Measurements from ENCODE around the gene MB21D2. TPM values are rescaled to one million over a fixed set of nuclear protein-coding genes. Genes with fewer than 3 reads are reported as not detected.

MB21D2 gene
- total RNA-seq, 1 experiment from 2014 or later, result 2.8 TPM

GRCh38 chr3:192834428-192834827, 83.2 kb downstream of the MB21D2 start:
- ATAC-seq, result no peak
- no peak overlapping the region for H3K27ac ChIP-seq (ENCODE audit: low read depth, low read length)
- H3K9ac ChIP-seq (ENCODE audit: low read length), result no peak overlapping the region
- intact Hi-C loops (cut with micrococcal nuclease), result no loop called here
- no peak for DNase-seq (ENCODE audit: low read depth, low spot score)
- H3K9me3 ChIP-seq (ENCODE audit: control insufficient read depth in 1 of 2, insufficient read depth in 1 of 2, low read depth in 1 of 2, low read length in 2 of 2), result no peaks in the 10 kb centered on the region
- no peak overlapping the region for H3K4me3 ChIP-seq (replicated peaks in 1 of 2; ENCODE audit: low read depth in 1 of 2, low read length in 2 of 2)
- no peaks in the 10 kb centered on the region for H3K79me2 ChIP-seq (ENCODE audit: insufficient read depth, low read length)
- no peaks in the 10 kb centered on the region for H4K20me1 ChIP-seq (ENCODE audit: insufficient read depth)
- no TSS peak for BruUV-seq (replicated peaks)
- no peak overlapping the region for H3K4me2 ChIP-seq (ENCODE audit: low read length)
- TF ChIP-seq CTCF (IDR thresholded peaks at IDR 0.05 in 2 of 3, conservative IDR thresholded peaks at IDR 0.05 in 1 of 3; ENCODE audit: borderline replicate concordance in 1 of 3, insufficient read depth in 1 of 3, low read depth in 2 of 3, low read length in 2 of 3) (no peak), REST (IDR thresholded peaks at IDR 0.05; ENCODE audit: low read depth) (no peak), MAX (IDR thresholded peaks at IDR 0.05) (no peak), SP1 (IDR thresholded peaks at IDR 0.05; ENCODE audit: low read depth) (no peak), ATF3 (IDR thresholded peaks at IDR 0.05) (no peak), YY1 (IDR thresholded peaks at IDR 0.05; ENCODE audit: extremely low read depth, insufficient replicate concordance, low read depth, low read length) (no peak), ZFX (IDR thresholded peaks at IDR 0.05) (no peak), CBX3 (IDR thresholded peaks at IDR 0.05; ENCODE audit: low read depth) (no peak), ELF1 (IDR thresholded peaks at IDR 0.05; ENCODE audit: borderline replicate concordance, low read depth) (no peak), ZBTB33 (IDR thresholded peaks at IDR 0.05; ENCODE audit: extremely low read depth, insufficient replicate concordance, low read length) (no peak), SIN3A (IDR thresholded peaks at IDR 0.05; ENCODE audit: low read depth) (no peak)
- ChIA-PET POLR2A (no interaction called here), RAD21 (ENCODE audit: low non-redundant PET in 1 of 2, low total read pairs in 2 of 2, uncharacterized antibody in 2 of 2, unreplicated experiment in 2 of 2) (no interaction called here), CTCF (interaction anchor here (0.7 kb wide), 1 partner anchor 21 kb away, joined by 3 read pairs; no protein-coding TSS in a partner anchor)
- no peaks in the 10 kb centered on the region for H3K9me2 ChIP-seq (ENCODE audit: insufficient read depth)
- H3K36me3 ChIP-seq (ENCODE audit: control insufficient read depth in 1 of 2, insufficient read depth in 2 of 2, low read length in 2 of 2), result no peaks in the 10 kb centered on the region
- H3K27me3 ChIP-seq (ENCODE audit: insufficient read depth, low read length), result no peaks in the 10 kb centered on the region
- H3K4me1 ChIP-seq (ENCODE audit: control insufficient read depth in 1 of 2, insufficient read depth in 2 of 2, low read length in 2 of 2), result peaks cover 0 to 5% of the 10 kb centered on the region in 2 experiments; a peak in 1 of 4 replicates
- no peak overlapping the region for H2AFZ ChIP-seq (ENCODE audit: low read depth, low read length, poor library complexity, severe bottlenecking)

Data from HCT116 (cell line).